Endothelial cell of umbilical vein (primary cell): ENCODE data around the gene TMEM178B. TPM values are rescaled to one million over a fixed set of nuclear protein-coding genes. Genes with fewer than 3 reads are reported as not detected.

Source experiments
- BruUV-seq: library from RNA; stranded (reverse); fragments of 400-500 nt; replicated peaks from 2 replicates; lab custom pipeline; 2021; lab: Mats Ljungman, UMichigan
- CTCF ChIA-PET: fragments of 300-600, 350-600 bp; sonication (Branson Sonifier 250); formaldehyde crosslinking; loops from one replicate; lab custom pipeline; 2021; ENCODE audit warnings: antibody characterized with exemption, inconsistent platforms; lab: Charles Lee
- POLR2A ChIA-PET: fragments of 300-600, 350-600 bp; sonication (Branson Sonifier 250); formaldehyde crosslinking; loops from one replicate; lab custom pipeline; 2021; ENCODE audit warnings: antibody characterized with exemption, inconsistent platforms; lab: Charles Lee
- DNase-seq: peaks from one replicate; pipeline ENCODE4 v3.0.0-alpha.2; 2011; ENCODE audit warnings: low read depth, low spot score
- FAIRE-seq: peaks from 2 replicates; lab custom pipeline; 2011; peaks lifted over from hg19 to GRCh38; lab: Jason Lieb, UNC
- H2AFZ ChIP-seq: 2 replicates; pipeline ENCODE4 v1.6.0; 2012; ENCODE audit warnings: low read depth, low read length, control low read depth, inconsistent platforms
- H3K27ac ChIP-seq: 2 replicates; pipeline ENCODE4 v1.5.1; 2011; ENCODE audit warnings: low read depth, mild to moderate bottlenecking, control low read depth, low read length, moderate library complexity; ENCODE audit not compliant: insufficient read depth
- H3K27me3 ChIP-seq, 2 experiments: 2 replicates each; pipeline versions ENCODE4 v1.6.0 to v1.6.1; 2011; ENCODE audit warnings: low read length in 2 of 2, mixed read lengths in 1 of 2; ENCODE audit not compliant: control insufficient read depth in 2 of 2, insufficient read depth in 2 of 2
- H3K36me3 ChIP-seq, 2 experiments: 2 replicates in 1 of 2; 3 replicates in 1 of 2; pipeline ENCODE4 v1.5.1; 2011; ENCODE audit warnings: low read length in 2 of 2, mild to moderate bottlenecking in 1 of 2, moderate library complexity in 1 of 2; ENCODE audit not compliant: control insufficient read depth in 2 of 2, insufficient read depth in 2 of 2; ENCODE audit errors: extremely low read depth in 1 of 2
- H3K4me1 ChIP-seq: 3 replicates; pipeline ENCODE4 v1.5.1; 2011; ENCODE audit warnings: mild to moderate bottlenecking, low read length; ENCODE audit not compliant: control insufficient read depth, insufficient read depth; ENCODE audit errors: extremely low read depth
- H3K4me2 ChIP-seq: 2 replicates; pipeline ENCODE4 v1.6.1; 2011; ENCODE audit warnings: low read length, control low read depth, mixed read lengths; ENCODE audit not compliant: insufficient read depth
- H3K4me3 ChIP-seq, 3 experiments: fragments of 200-600 bp in 1 of 3; sonication (generic), shearing (Covaris generic) in 1 of 3; replicated peaks in 1 of 3; 2 replicates each; pipeline ENCODE4 v1.5.1; 2011 to 2016; ENCODE audit warnings: control low read depth in 3 of 3, low read length in 3 of 3, mild to moderate bottlenecking in 2 of 3, inconsistent platforms in 1 of 3, low read depth in 1 of 3, moderate library complexity in 1 of 3; ENCODE audit not compliant: insufficient read depth in 1 of 3
- H3K79me2 ChIP-seq: 2 replicates; pipeline ENCODE4 v1.6.0; 2012; ENCODE audit warnings: low read length, inconsistent platforms; ENCODE audit not compliant: control insufficient read depth, insufficient read depth
- H3K9ac ChIP-seq: replicated peaks from 2 replicates; pipeline ENCODE3; 2011; ENCODE audit warnings: low read length, control low read depth; ENCODE audit not compliant: insufficient read depth; ENCODE audit errors: extremely low read depth
- H3K9me1 ChIP-seq: replicated peaks from 3 replicates; pipeline ENCODE4 v1.6.0; 2011; ENCODE audit warnings: mild to moderate bottlenecking, low read length; ENCODE audit not compliant: control insufficient read depth, insufficient read depth; ENCODE audit errors: extremely low read depth
- H3K9me3 ChIP-seq: replicated peaks from 2 replicates; pipeline ENCODE4 v1.5.1; 2012; ENCODE audit warnings: low read length, inconsistent platforms; ENCODE audit not compliant: control insufficient read depth, insufficient read depth
- H4K20me1 ChIP-seq: replicated peaks from 2 replicates; pipeline ENCODE3; 2011; ENCODE audit warnings: mild to moderate bottlenecking, low read length; ENCODE audit not compliant: control insufficient read depth, insufficient read depth; ENCODE audit errors: extremely low read depth
- CTCF ChIP-seq, 2 donors: IDR thresholded peaks; 1 replicate in 1 of 2; 2 replicates in 1 of 2; pipeline ENCODE4 v1.5.1; 2011; ENCODE audit warnings: low read length in 2 of 2, mild to moderate bottlenecking in 2 of 2, moderate library complexity in 2 of 2, control low read depth in 1 of 2, inconsistent platforms in 1 of 2, low read depth in 1 of 2; ENCODE audit not compliant: insufficient read depth in 1 of 2; ENCODE audit errors: extremely low read depth in 1 of 2
- EZH2 ChIP-seq: IDR thresholded peaks from 2 replicates; pipeline ENCODE4 v1.6.1; 2012; ENCODE audit warnings: borderline replicate concordance, low read depth, mild to moderate bottlenecking, moderate library complexity, low read length, inconsistent platforms; ENCODE audit not compliant: severe bottlenecking
- FOS ChIP-seq: IDR thresholded peaks from 2 replicates; pipeline ENCODE4 v1.6.1; 2011; ENCODE audit warnings: mild to moderate bottlenecking, low read length, moderate library complexity, borderline replicate concordance; ENCODE audit not compliant: insufficient read depth
- JUN ChIP-seq: IDR thresholded peaks from 2 replicates; pipeline ENCODE4 v1.6.1; 2011; ENCODE audit warnings: borderline replicate concordance, low read depth; ENCODE audit not compliant: insufficient read length, insufficient read depth
- MAX ChIP-seq: IDR thresholded peaks from 2 replicates; pipeline ENCODE4 v1.6.1; 2011; ENCODE audit not compliant: insufficient read depth, insufficient read length
- MYC ChIP-seq: IDR thresholded peaks from one replicate; pipeline ENCODE4 v1.6.1; 2011; ENCODE audit warnings: mild to moderate bottlenecking, low read depth, low read length
- POLR2A ChIP-seq: IDR thresholded peaks from 2 replicates; pipeline ENCODE4 v1.6.1; 2012; ENCODE audit warnings: low read depth, mild to moderate bottlenecking, control low read depth, low read length
- POLR2AphosphoS5 ChIP-seq: IDR thresholded peaks from 2 replicates; pipeline ENCODE4 v1.6.1; 2012; ENCODE audit warnings: low read depth, mild to moderate bottlenecking, control low read depth, low read length, moderate library complexity; ENCODE audit not compliant: insufficient read depth
- dilution Hi-C: fragments of 300-500 bp; cut with MboI; formaldehyde crosslinking; loops from one replicate; pipeline ENCODE4 v1.15.0; 2019; ENCODE audit warnings: low sequenced_read_pairs; ENCODE audit not compliant: extremely low pct_ligation_motif_present
- intact Hi-C: fragments of 100-400 bp; cut with micrococcal nuclease; formaldehyde crosslinking; loops from one replicate; pipeline ENCODE4 v1.10.0; 2022
- polyA plus RNA-seq, 4 experiments: library from polyadenylated mRNA; depleted of rRNA in 3 of 4; stranded (reverse) in 3 of 4; unstranded in 1 of 4; fragments of >200 nt; gene quantifications; 2 replicates each; pipeline versions ENCODE4 v1.2.1 to v1.2.3, GENCODE V29; 2011 to 2012; ENCODE audit warnings: missing spikeins in 1 of 4
- total RNA-seq: library from RNA; stranded (reverse); gene quantifications from 2 replicates; pipeline ENCODE4 v1.2.3, GENCODE V29; 2021

TMEM178B gene
- total and polyA plus RNA-seq, 2 donors (not counting 3 experiments of a cell fraction or from before 2014, with no cell fraction given): not detected

- Histone ChIP-seq H3K4me1 (no peaks in the 10 kb centered on the region), H2AFZ (no peak overlapping the region), H3K36me3 (no peaks in the 10 kb centered on the region), H3K9me1 (no peaks in the 10 kb centered on the region), H3K27me3 (no peaks in the 10 kb centered on the region), H3K9me3 (no peaks in the 10 kb centered on the region), H3K79me2 (no peaks in the 10 kb centered on the region), H3K27ac (no peak overlapping the region), H4K20me1 (no peaks in the 10 kb centered on the region), H3K4me3 (no peak overlapping the region), H3K9ac (no peak overlapping the region), H3K4me2 (no peak overlapping the region)
- FAIRE-seq (no peak), DNase-seq (no peak)
- ChIA-PET CTCF (no interaction called here), POLR2A (no interaction called here)
- TF ChIP-seq MYC (no peak), MAX (no peak), CTCF (IDR thresholded peaks at IDR 0.05; ENCODE audit: extremely low read depth in 1 of 2, insufficient read depth in 1 of 2, low read depth in 1 of 2, low read length in 2 of 2) (no peak), EZH2 (no peak)
- dilution Hi-C loops (no loop called here), intact Hi-C loops (no loop called here)
- BruUV-seq: no TSS peak
These were observed 133.8 kb downstream of the TMEM178B start for GRCh38 chr7:141207661-141208060.

- BruUV-seq: no TSS peak
- Histone ChIP-seq H3K4me1 (no peaks in the 10 kb centered on the region), H4K20me1 (no peaks in the 10 kb centered on the region), H3K9me1 (no peaks in the 10 kb centered on the region), H3K9me3 (no peaks in the 10 kb centered on the region), H3K4me3 (no peak overlapping the region), H3K9ac (no peak overlapping the region), H3K27me3 (no peaks in the 10 kb centered on the region), H3K79me2 (no peaks in the 10 kb centered on the region), H2AFZ (no peak overlapping the region), H3K36me3 (no peaks in the 10 kb centered on the region), H3K27ac (no peak overlapping the region), H3K4me2 (no peak overlapping the region)
- POLR2A ChIA-PET: no interaction called here
- dilution Hi-C loops (no loop called here), intact Hi-C loops (no loop called here)
- FAIRE-seq (no peak), DNase-seq (no peak)
- CTCF ChIA-PET: no interaction called here
- TF ChIP-seq JUN (no peak), POLR2AphosphoS5 (no peak), EZH2 (no peak), MYC (no peak), FOS (no peak), CTCF (IDR thresholded peaks at IDR 0.05; ENCODE audit: extremely low read depth in 1 of 2, insufficient read depth in 1 of 2, low read depth in 1 of 2, low read length in 2 of 2) (no peak), POLR2A (no peak), MAX (no peak)
These were observed 134.7 kb downstream of the TMEM178B start for GRCh38 chr7:141208539-141208938.
